SK-N-MC (cell line): ENCODE results near the gene FAM3A.

Experiments used
- EZH2 ChIP-seq: fragments of 200-600 bp; sonication (generic); IDR thresholded peaks from one replicate; pipeline ENCODE4 v1.6.1; 2017; ENCODE audit warnings: antibody characterized with exemption
- POLR2AphosphoS5 ChIP-seq: IDR thresholded peaks from 2 replicates; pipeline ENCODE4 v1.6.1; 2012; ENCODE audit warnings: mild to moderate bottlenecking, low read depth, low read length, borderline replicate concordance

DNA sequence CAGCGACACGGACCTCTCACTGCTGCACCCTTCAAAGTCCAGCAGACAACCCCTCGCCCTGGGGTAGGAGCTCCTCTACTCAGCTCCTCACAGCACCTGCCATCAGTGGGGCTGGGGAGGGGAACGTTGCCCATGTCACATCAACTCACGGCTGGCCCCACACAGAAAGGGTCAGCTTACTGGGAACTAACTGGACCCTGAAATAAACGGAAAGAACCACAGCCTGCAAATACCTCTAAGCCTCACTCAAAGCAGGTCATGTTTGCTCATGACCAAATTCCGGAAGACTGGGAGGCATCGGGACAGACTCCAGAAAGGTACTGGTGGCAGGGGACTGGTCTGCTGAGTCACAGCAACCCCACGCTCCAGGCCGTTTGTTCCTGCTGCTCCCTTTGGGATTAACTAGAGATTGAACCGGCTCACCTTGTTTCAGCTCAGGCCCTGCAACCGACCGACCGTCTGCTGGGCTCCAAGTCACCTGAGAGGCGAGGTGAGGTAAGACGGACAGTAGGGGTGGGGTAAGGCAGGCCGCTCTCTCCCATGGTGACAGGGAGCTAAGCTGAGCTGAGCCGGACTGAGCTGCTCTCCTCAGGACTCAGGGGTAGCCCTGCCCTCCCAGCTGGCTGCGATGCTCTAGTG lies 25.0 kb upstream of the FAM3A start:
- TF ChIP-seq POLR2AphosphoS5 (no peak), EZH2 (no peak)
